Measurements from ENCODE around the gene EXOSC7.
"Not testable (repeated sequence)": the region's sequence is repeated elsewhere in the genome, so short reads cannot be mapped to it uniquely, and the experiment has no call there.

Gene EXOSC7

GRCh38 chr3:44962621-44963393 is 13.2 kb upstream of the EXOSC7 start:
- DNase-seq: no peak

GRCh38 chr3:44963571-44964325 is 12.3 kb upstream of the EXOSC7 start:
- DNase-seq: no peak

DNA sequence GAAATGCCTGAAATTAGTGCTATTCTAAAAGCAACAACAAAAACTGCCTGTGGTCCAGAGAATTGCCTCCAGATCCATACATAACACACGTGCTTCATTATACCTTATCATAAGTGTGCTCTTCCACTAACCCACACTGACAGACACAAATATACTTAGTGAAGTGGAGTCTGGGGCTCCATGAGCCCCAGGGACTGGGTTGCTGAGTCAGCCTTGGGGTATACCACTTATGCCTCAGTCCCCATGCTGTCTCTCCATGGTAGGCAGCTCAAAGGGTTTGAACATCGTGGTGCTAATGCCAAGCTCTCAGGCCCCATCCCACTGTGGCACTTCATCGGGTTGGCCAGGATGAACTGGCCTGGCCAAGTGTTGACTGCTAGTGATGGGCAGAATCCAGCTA is 10.9 kb upstream of the EXOSC7 start:
- DNase-seq: no peak

DNA sequence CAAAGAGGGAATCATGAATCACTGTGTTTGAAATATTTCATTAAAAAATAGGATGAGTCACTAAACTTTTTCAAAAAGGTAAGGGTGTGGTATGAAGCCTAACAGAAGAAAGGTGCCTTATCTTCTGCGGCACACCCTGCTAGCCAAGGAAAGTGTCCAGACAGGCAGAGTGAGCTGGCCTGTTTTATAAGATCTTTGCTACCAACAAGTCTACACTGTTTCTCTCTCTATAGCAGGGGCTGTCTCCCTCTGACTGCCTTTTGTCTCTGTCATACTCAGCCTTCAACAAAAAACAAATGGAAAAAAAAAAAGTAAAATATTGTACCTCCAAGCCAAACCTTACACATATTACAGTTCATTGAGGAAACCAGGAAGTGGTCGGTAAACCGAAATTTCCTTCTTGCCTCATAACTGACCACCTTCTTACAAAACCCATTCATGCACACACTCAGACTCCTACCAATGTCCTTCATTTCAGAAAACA is 9.2 kb upstream of the EXOSC7 start:
- DNase-seq: no peak

GRCh38 chr3:44968447-44968858 is 7.6 kb upstream of the EXOSC7 start:
- DNase-seq: no peak

DNA sequence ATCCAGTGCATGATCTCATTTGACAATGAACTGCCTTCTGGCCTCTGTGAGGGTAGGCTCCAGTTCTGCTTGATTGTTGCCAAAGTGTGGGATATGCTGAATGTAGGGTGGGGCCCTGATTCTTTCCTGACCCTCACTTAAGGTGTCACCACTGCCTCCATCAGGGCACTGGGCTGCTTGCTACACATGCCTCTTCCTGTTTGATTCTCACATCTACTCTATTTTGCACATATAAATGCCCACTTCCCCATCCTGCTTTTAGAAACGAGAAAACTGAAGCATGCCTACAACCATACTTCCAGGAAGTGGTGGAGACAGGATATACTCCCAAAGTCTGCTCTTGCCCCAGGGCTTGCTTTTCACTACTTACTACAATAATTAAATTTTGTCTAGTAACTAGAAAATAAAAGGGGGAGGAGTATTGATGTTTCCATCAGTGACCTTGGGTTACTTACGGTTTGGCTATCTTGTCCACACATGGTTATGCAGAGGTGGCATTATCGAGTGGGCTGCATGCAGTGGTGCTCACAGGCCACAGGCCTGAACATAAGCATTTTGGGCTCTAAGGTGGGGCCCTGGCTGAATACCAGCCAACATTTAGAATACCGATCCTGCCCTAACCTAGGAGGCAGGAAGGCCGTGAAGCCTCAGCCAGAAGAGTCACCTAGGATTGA is 6.8 kb upstream of the EXOSC7 start:
- DNase-seq: no peak

- no peak for DNase-seq
These were observed 6.2 kb upstream of the EXOSC7 start for GRCh38 chr3:44969828-44970179.

DNA sequence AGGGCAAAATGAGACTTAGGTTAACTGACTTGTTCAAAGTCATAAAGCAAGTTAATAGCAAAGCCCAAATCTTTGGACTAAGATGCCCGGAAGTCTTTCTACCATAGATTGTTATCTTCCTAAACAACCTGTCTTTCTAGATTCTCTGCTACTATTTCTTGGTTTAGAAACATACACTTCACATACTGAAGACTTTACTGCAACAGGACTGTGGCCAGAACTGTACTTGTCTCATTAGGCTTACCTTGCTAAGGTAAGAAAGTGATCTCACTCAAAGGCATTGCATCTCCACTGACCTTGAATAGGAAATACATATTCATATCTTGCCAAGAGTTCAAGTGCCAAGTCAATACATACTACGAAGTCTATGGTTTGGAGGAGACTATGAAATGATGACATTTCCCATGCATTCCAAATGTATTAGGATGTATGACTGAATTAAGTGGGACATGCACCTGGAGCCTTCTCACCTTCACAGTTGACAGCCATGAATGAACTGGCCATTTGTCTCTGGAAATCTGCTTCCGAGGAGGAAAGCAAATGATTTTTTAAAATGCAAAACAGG is 5.0 kb upstream of the EXOSC7 start:
- DNase-seq: no peak

- DNase-seq: no peak
These were observed 1.6 kb upstream of the EXOSC7 start for GRCh38 chr3:44974416-44974815.

- DNase-seq: no peak
These were observed 5.2 kb downstream of the EXOSC7 start for GRCh38 chr3:44981220-44981619.

- no peak for DNase-seq
These were observed 5.7 kb downstream of the EXOSC7 start for GRCh38 chr3:44981751-44982150.

GRCh38 chr3:44982817-44983216 is 6.8 kb downstream of the EXOSC7 start:
- no peak for DNase-seq

GRCh38 chr3:44983484-44983941 is 7.5 kb downstream of the EXOSC7 start:
- DNase-seq: no peak

- DNase-seq: no peak
These were observed 8.3 kb downstream of the EXOSC7 start for GRCh38 chr3:44984335-44984734.

DNA sequence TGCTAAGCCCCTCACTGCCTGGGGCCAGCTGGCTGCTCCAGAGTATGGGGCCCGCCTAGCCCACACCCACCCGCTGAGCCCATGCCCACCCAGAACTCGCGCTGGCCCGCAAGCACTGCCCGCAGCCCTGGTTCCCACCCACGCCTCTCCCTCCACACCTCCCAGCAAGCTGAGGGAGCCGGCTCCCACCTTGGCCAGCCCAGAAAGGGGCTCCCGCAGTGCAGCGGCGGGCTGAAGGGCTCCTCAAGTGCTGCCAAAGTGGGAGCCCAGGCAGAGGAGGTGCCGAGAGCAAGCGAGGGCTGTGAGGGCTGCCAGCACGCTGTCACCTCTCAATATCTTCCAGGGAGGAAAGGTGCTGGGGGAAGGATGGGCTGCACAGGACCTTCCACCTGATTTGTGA is 10.3 kb downstream of the EXOSC7 start:
- not testable (repeated sequence) for DNase-seq

GRCh38 chr3:44987332-44987731 is 11.3 kb downstream of the EXOSC7 start:
- DNase-seq: no peak

- DNase-seq: no peak
These were observed 12.0 kb downstream of the EXOSC7 start for GRCh38 chr3:44988073-44988472.

GRCh38 chr3:44989141-44989540 is 13.1 kb downstream of the EXOSC7 start:
- DNase-seq: no peak

GRCh38 chr3:44989636-44990373 is 13.8 kb downstream of the EXOSC7 start:
- DNase-seq: no peak

DNA sequence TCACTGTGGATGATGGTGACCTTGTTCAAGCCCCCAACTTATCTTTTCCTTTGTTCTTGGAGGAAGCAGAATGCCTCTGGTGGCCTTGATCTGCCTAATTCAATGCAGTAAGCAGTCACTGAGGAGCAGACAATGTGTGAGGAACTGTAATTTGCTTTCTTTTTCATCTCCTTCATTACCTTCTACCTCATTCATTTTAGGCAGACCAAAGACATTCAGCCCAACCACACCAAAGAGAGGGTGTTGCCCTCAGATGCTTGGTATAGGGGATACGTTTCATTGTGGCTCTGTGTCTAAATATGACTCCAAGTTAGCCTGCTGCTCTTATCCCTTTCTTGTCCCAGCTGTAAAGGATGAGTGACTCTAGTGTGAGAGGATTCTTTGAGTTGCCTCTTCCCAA is 15.3 kb downstream of the EXOSC7 start:
- DNase-seq: no peak

DNA sequence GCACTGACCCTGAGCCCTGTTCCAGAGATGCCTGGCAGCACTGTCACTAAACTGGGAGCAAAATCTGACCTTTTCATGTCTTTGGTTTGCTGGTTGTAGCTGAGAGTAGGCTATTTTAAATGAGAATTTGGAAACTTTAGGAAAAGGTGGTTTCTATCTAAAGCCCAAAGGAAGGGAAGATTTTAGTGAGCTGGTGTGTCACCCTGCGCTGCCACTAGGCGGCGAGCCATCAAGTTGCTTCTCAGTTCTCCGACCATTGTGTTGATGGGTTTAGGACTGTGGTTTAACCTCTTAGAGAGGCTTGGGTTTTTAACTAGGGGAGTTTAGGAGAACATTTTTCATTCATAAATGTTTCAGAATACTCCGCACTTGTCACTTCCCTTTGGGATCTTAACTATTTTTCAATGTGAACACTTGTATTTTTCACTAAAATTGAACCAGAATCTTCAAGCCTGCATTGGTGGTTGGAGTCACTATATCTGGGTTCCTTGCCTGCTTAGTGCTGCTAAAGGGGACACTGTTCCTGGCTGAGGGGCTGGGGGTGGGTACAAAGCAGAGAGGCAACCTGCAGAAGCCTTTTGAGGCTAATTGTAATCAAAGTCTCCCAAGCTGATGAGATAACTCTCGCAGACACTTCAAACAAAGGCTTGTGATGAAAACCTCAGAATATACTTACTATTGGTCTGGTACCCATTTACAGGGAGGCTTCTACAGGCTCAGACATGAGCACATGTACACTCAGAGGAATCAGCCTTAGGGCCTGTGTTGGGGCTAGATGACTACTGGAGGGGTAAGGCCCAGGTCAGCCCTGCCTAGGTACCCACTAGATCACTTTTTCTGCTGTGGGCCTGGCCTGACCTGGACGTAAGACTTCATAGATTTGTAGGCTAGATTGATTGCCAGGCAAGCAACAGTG is 16.8 kb downstream of the EXOSC7 start:
- DNase-seq: no peak
